NCI-H2029 treated with DMSO at 0.1 percent for 48 hours (cell line): Measurements from ENCODE around the gene ABLIM3.

Experiments
- DNase-seq: peaks from one replicate; lab custom pipeline; 2025; lab: John Stamatoyannopoulos, UW

ABLIM3 gene

DNA sequence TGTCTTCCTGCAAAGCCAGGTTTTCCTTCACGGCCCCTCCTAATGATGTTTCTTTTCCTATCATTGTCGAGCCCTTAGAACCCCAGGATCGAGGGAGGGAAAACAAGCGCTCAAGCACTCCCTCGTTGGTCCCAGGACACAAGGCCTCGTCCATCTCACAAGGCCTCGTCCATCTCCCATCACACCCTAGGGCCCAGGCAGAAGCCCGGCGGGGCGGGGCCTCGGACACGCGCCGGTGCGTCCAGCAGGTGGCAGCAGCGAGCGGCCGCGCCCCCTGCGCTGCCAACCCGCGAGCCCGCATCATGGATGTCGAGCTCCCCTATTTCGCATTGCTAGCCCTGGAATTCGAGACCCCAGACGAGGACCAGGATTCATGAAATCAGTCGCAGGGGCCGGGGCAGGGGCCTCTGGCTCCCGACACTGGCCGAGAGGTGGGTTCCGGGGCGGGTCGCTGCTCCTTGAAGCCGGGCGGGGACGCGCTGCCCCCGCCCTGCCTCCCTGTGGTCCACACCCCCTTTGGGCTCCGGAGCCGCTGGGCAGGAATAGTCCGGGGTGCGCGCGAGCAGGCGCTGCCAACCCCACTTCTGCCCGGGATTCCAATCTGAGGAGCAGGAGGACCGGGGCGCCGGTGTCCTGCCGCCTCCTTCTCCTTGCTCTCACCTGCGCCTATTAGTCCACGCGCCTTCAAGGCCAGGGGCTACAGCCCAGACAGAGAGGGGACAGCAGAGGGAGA lies at the start of gene ABLIM3:
Gene ABLIM3, plus strand, starts transcription at position 270 of the 733 bp plus-strand sequence. CDS start 603 bp downstream, outside the sequence.
- DNase-seq = no peak

DNA sequence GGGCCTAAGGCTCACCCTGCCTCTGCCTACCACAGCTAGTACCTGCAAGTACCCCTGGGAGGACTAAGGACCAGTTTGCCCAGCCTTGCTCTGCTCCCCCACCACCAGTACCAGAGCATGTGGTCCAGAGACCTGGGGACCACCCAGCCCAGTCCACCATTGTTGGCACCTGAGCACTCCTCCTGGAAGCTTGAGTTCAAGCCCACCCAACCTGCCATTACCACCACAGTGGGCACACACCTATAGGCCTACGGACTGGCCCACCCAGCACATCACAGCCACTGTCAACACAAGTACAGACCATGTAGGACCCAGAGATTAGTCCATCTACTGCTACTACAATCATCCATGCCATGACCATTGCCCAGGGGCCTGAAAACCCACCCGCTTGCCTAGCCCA lies 47.7 kb upstream of the ABLIM3 start:
- no peak for DNase-seq

DNA sequence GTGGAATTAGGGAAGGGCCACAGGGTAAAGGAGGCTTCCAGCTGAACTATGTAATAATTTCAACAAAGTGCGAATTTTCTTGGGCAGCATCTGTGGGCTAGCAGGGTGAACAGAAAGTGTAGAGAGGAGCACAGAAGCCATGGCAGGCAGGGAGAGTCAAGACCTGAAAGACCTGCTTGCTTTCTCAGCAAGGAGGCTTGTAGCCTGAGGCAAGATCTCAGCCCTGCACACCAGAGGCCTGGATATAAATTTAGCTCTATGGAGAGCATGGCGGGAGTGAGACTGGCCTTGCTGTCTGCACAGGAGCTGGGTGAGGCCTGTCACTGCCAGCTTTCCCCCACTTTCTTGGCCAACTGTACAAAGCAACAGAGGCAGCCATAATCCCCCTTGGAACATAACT lies 46.3 kb upstream of the ABLIM3 start:
- no peak for DNase-seq

DNA sequence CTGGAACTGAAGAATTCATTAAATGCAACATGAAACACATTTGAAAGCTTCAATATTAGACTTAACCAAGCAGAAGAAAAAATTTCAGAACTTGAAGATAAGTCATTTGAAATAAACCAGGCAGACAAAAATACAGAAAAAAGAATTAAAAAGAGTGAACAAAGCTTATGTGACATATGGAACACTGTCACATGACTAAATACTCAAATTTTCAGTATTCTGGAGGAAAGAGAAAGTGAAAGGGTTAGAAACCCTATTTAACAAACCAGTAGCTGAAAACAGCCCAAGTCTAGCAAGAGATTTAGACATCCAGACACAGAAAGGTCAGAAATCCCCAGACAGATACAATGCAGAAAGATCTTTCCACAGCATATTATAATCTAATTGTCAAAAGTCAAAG lies 41.4 kb upstream of the ABLIM3 start:
- DNase-seq = no peak

DNA sequence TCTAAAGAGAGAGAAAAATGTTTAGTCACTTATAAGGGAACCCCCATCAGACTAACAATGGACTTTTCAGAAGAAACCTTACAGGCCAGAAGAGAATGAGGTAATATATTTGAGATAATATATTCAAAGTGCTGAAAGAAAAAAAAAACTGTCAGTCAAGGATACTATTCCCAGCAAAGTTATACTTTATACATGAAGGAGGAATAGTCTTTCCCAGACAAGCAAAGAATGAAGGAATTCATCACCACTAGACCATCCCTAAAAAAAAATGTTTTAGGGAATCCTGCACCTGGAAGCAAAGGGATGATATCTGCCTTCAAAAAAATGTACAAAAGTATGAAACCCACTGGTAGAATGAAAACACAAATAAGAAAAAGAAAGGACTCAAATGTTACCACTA lies 41.0 kb upstream of the ABLIM3 start:
- DNase-seq = no peak

DNA sequence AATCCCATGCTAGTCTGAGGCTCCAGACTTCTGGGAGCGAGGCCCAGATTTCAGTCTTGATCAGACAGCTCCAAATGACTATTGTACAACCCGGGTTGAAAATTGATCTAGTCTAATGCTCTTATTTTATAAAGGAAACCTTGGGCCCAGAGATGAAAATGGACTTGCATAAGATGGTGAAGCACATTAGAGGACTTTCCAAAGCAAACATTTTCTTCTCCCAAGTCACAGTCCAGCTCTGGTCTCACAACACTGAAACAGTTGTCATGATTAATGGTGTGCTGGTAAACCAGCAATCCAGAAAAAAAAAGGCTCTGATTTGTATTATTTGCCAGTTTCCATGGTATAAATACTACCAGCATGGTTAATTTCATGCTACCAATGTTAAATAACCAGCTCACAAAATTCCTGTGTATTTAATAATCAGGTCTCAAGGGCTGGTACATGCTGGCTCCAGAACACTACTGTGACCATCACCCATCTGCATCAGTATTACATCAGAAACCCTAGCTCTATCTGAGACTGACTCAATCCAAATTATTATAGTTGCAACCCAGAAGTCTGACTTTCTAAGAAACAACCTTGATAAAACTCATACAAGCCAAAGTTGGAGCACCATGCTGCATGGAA lies 32.5 kb upstream of the ABLIM3 start:
- DNase-seq = no peak

DNA sequence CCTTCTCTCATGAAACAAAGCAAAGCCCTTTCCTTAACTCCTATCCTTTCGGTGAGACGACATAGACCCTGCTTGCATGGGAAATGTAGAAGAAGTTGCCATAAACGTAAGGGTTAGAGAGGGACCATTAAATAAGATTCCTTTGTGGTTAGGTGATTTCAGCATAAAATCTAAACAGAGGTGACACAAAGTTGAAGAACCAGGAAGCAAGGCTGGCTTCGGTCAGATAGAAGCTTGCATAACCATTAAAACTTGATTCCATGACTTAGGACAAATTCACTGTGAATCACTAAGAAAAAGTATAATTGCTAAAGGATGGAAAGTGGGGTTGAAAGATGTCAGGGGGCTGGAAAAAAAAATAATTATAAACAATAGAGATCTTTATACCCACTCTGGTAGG lies 30.9 kb upstream of the ABLIM3 start:
- DNase-seq = no peak

DNA sequence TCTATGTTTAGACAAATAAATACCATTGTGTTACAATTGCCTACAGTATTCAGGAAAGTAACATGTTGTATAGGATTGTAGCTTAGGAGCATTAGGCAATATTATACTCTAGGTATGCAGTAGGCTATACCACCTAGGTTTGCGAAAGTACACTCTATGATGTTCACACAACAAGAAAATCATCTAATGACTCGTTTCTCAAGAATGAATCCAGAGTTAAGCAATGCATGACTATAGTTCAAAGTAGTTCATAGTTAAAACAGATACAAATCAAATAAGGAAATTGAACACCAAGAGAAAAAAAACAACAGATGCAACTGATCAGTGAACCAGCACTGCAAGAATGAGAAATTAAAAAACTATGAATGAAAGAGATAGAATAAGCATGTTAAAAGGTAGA lies 27.6 kb upstream of the ABLIM3 start:
- no peak for DNase-seq

DNA sequence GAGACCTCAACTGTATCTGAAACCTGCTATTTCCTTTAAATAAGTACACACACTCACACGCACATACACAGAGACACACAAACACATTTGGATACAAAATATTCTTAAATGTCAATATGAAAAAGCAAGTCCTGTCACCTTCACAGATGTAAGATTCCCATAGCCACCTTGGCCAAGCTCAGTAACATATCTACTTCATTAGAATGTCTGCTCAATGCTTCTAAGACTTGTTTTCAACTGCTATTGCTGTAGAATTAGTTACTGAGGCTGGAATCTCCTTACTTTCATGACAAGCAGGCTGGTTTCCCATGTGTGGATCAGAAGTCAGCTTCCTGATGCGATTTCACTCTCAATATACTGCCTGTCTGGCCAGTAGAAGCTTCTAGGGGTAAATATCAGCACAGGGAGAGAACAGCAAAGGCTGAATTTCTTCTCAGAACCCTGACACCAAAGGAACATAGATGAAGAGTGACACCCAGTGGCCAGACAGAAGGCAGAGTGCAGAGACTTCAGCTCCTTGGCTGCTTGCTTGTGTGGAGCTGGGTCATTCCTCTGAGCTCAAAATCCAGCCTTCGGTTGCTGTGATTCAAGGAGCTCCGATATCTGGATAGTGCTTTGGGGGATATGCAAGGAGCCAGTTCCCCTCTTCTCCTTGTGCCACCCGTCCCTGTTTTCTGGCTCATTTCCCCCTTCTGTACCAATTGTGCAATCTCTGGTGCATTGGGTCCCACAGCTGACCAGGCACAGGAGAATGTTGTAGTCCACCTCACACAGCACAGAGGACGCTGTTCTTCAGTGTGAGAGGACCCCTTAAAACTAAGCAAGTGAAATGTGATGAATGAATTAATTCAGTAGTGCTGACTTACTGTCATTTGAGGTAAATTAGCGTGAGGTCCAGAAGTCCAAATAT lies 26.6 kb upstream of the ABLIM3 start:
- DNase-seq = peak; percentile 64

DNA sequence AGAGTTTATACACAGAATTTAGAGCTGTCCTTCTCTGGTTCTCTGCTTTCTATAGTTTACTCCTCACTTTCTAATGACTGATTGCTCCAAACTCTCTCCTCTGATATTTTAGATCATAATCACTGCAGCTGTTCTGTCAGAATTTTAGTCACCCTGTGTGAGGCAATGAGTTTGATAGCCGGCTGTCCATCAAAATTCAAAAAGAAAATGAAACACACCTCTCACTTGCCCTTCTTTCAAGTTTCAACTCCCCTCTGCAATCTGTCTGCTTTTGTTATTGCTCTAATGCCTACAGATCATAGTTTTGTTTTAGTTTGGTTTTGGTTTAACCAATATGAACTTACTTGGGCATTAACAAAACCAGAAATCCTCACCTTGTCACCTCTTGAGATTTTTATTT lies 23.3 kb upstream of the ABLIM3 start:
- no peak for DNase-seq

DNA sequence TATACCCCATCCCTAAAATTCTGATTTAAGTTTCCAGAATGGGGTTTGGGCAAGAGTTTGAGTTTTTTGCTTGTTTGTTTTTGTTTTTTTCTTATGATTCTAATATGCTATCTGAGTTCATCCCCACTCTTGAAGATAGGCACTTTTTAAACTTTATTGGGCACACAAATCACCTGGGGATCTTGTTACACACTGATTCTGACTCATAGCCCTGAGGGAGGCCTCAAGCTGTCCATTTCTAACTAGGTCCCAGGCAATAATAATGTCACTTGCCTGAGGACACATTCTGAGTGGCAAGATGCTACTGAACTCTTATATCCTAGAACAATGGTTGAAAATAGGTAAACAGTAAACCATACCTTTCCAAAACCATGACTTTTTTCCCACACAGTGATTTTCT lies 22.8 kb upstream of the ABLIM3 start:
- no peak for DNase-seq

DNA sequence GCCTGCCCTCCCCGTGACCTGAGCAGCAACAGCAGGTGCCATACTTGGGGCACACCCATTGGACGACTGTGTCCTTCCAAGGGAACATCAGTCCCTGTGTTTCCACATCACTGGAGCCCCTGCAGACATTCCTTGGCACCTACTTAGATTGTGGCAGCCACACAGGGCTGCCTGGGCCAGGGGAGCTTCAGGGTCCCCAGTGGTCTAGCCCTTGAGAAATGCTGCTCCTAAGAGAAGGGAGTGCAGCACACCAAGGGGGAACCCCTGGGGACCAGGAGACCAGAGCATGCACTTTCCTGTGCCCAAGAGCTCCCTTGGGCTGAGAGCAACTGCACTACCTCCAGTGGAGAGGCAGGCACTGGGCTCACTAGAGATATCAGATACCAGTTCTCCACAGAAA lies 20.1 kb upstream of the ABLIM3 start:
- DNase-seq = no peak

DNA sequence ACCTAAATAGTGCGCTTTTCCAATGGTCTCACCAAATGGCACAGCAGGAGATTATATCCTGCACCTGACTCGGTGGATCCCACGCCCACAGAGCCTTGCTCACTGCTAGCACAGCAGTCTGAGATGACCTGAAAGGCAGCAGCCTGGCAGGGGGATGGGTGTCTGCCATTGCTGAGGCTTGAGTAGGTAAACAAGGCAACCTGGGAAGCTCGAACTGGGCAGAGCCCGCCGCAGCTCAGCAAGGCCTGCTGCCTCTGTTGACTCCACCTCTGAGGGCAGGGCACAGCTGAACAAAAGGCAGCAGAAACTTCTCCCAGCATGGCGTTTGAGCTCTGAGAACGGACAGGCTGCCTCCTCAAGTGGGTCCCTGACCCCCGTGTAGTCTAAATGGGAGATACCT lies 18.1 kb upstream of the ABLIM3 start:
- DNase-seq = no peak

DNA sequence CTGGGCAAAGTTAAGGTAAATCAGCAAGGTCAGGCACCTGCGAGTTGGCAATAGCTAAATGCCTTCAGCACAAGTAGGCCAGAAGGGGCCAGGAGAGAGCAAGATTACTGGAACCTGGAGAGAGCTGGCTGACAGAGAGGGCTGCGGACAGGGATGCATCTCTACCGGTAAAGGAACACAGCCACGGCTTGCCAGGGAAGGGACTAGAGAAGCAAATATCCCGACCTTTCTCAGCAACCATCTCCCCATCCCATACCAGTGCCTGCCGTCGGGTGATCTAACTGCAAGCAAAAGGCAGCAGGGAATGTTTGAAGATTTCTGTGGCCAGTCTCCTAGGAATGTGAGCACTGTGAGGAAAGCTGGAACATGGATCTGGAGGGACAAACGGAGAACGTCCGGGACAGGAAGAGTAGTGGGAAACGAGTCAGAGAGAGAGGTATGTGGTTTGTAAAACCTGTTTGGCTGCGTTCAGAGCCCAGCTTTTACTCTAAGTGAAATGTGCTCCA lies 15.9 kb upstream of the ABLIM3 start:
- DNase-seq = no peak

DNA sequence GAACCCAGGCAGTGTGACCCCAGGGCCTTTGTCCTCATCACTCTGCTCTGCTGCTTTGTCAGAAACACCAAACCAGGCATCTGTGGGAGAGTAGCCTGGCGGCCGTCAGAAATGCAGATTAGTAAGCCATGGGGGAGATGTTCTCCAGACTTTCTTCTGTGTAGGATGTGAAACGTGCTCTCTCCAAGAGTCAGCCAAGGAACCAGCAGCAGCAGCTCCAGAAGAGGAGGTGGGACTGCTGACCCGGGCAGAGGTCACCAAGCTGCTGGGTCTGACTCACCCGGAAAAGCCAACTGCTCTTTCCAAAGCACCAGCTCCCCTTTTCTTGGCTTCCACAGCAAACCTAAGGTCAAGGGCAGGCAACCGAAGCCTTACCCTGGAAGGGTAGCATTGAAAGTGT lies 14.4 kb upstream of the ABLIM3 start:
- no peak for DNase-seq

DNA sequence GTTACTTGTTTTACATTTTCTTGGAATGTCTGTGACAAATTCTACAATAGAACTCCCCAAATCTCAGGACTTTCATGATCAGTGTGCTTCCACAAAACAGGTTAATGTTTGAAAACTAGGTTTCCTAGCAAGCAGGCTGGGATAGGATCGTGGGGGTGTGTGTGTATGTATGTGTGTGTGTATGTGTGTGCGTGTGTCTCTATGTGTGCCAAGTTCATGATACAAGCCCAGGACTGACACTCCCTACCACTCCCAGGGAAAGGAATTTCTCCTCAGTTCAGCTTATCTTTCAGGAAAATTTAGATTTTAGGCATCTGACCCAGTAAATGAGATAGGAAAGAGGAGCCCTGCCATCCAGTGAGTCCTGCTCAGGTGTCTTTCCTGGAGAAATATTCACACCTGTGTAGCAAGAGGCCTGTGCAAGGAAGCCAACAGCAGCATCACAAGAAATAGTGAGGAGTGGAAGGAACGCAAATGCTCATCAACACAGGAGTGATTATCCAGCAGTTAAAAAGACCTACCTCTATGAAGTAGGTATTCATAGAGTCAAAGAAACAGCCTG lies 13.8 kb upstream of the ABLIM3 start:
- DNase-seq = no peak

DNA sequence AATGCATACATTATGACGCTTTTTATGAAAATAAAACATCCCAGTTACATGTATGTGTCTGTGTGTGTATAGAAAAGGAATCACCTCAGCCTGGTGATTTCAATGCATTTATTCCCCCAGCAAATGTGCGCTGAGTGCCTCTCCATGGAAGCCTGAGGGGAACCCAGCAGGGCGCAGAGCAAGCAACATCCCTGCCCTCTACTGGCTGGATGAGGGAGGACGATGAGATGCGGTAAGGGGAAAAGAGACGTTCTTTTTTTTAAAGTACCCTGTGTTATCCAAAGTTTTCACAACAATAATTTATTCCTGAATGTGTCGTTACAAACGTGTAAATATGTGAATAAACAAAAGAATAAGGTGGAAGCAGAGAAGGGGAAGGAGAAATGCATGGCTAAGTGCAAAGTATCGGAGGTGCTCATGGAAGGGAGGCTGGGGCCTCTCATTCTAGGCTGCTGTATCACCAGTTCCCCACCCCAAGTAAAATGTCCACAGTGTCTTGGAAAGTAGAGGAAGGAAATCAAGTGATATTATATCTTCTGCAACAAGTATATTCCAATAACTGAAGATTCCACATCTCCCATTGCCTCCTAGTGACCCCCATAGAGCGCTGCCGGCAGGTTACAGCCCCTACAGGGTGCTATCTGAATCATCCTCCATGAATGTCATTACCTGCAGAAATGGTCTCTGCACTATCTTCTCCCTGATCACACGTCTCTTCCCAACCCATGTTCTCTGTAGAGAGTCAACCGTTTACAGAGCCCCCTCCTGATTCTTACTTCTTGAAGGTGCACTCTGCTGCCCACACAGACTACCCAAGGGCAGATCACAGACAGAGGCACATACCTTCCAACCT lies 13.0 kb upstream of the ABLIM3 start:
- no peak for DNase-seq

DNA sequence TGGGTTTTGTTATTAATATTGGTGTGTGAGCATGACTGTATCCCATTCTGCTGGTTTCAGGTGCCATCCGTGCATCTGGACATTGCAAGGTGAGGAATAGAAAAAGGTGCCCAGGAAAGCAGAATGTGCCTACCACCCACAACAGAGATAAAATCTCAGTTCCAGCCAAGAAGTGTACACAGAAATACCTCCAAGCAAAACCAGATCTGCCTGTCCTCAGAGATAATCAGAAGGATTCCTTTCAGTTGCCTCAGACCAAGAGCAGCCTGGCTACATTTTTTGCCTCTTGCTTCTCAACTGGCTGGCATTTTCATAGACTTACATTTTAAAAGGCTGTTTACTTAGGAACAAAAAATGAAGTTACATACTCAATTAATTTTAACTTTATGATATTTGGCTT lies 12.1 kb upstream of the ABLIM3 start:
- DNase-seq = no peak

DNA sequence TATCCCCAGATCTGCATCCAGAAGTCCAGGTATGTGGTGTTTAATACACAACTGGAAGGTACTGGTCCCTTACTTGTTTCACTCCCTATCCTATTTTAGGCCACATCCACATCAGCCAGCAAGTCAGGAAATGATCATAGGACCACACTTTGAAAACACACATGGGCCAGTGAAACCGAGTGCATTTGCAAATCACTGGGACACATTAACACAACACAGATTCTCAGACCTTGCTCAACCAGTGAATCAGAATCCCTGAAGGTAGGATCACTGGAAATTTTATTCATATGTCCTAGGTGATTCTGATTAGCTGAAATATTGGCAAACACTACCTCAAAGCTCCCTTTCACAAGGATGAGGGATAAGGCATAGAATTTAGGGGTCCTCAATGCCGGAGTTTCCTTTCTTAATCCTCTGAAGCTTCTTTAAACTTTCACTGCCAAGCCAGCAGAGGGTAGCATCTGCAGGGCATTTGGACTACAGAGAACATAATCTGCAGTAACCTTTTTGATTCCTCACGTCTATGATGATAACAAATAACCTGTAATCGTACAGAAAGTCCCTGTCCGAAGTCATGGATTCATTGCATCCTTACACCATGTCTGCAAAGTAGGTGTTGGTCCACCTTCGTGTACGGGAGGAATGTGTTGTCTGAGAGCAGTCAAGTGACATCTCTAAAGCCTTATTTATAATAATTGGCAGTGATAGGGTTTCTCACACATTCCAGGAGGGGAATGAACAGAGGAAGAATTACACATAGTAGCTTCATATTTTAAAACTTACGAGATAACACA lies 11.0 kb upstream of the ABLIM3 start:
- DNase-seq = no peak

DNA sequence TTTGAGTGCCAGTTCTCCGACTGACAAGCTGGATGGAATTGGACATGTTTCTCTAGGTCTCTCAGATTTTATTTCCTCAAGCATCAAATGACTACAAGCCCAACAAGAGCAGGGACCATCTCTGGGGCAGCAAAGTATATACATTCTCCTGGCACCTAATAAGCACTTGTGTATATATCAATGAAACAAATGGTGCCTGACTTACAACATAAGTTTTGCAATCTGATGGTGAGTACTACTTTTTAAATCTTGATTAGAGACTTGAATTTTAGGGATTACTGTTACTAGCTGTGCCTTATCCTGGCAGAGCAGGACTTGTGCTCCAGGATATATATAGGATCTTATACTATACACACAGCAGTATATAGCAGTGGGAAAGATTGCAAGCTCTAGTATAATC lies 8.8 kb upstream of the ABLIM3 start:
- no peak for DNase-seq
